GM21825 (cell line): ENCODE results near the gene IRF8.
"Not testable (repeated sequence)": the region's sequence is repeated elsewhere in the genome, so short reads cannot be mapped to it uniquely, and the experiment has no call there.

Source experiments
- ATAC-seq: cut with Tn5 transposase; IDR thresholded peaks from one replicate; pipeline ENCODE4 v1.9.1; 2021; ENCODE audit warnings: mild to moderate bottlenecking, moderate library complexity; ENCODE audit not compliant: unreplicated experiment

The IRF8 gene

GRCh38 chr16:85891033-85891775 lies 7.8 kb upstream of the IRF8 start:
- no peak for ATAC-seq

GRCh38 chr16:85891776-85892166 lies 7.2 kb upstream of the IRF8 start:
- ATAC-seq, result no peak

- ATAC-seq, result no peak
Measured at GRCh38 chr16:85892760-85893159, 6.2 kb upstream of the IRF8 start.

- ATAC-seq, result no peak
Measured at GRCh38 chr16:85894266-85894665, 4.7 kb upstream of the IRF8 start.

GRCh38 chr16:85897382-85897781 lies 1.6 kb upstream of the IRF8 start:
- ATAC-seq, result no peak

GRCh38 chr16:85899444-85899843 lies 482 bp downstream of the IRF8 start:
- no peak for ATAC-seq

- ATAC-seq, result no peak
Measured at GRCh38 chr16:85900027-85900792, 1.2 kb downstream of the IRF8 start.

GRCh38 chr16:85901110-85901509 lies 2.1 kb downstream of the IRF8 start:
- no peak for ATAC-seq

- no peak for ATAC-seq
Measured at GRCh38 chr16:85901773-85902365, 2.9 kb downstream of the IRF8 start.

- ATAC-seq, result peak; percentile 58
Measured at GRCh38 chr16:85902366-85903155, 3.6 kb downstream of the IRF8 start.

GRCh38 chr16:85903559-85903958 lies 4.6 kb downstream of the IRF8 start:
- peak; percentile 21 for ATAC-seq

GRCh38 chr16:85905110-85906095 lies 6.4 kb downstream of the IRF8 start:
- no peak for ATAC-seq

- ATAC-seq, result no peak
Measured at GRCh38 chr16:85906349-85906748, 7.4 kb downstream of the IRF8 start.

GRCh38 chr16:85907231-85907630 lies 8.3 kb downstream of the IRF8 start:
- ATAC-seq, result not testable (repeated sequence)

GRCh38 chr16:85908444-85908843 lies 9.5 kb downstream of the IRF8 start:
- peak; percentile 51 for ATAC-seq

- no peak for ATAC-seq
Measured at GRCh38 chr16:85908889-85909589, 10.1 kb downstream of the IRF8 start.

- ATAC-seq, result no peak
Measured at GRCh38 chr16:85909932-85910853, 11.2 kb downstream of the IRF8 start.

GRCh38 chr16:85910854-85911247 lies 11.9 kb downstream of the IRF8 start:
- no peak for ATAC-seq
